Stimulated activated CD4-positive, alpha-beta T cell treated with anti-CD3 and anti-CD28 coated beads, TNF-alpha, amount 100 ng/mL, for 4 hours (primary cell): ENCODE results near the gene BICRA.
"Not testable (repeated sequence)": the region's sequence is repeated elsewhere in the genome, so short reads cannot be mapped to it uniquely, and the experiment has no call there.

Experiments
- DNase-seq, 3 experiments: peaks; one replicate each; pipeline ENCODE4 v3.0.0-alpha.2; 2020; ENCODE audit warnings: low read depth in 3 of 3

BICRA gene

DNA sequence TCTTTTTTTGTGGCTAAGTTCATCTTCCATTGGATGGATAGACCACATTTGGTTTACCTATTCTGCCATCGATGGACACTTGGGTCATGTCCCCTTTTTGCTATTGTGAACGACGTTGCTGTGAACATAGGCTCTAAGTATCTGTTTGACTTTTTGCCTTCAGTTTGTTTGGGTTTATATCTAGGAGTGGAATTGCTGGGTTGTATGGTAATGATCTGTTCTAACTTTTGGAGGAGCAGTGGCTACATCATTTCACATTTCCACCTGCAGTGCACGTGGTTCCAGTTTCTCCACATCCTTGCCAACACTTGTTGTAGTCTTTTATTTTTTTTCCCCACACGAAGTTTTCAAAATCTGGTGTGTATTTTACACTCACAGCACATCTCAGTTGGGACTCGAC, 21.7 kb downstream of the BICRA start:
- no peak for DNase-seq

DNA sequence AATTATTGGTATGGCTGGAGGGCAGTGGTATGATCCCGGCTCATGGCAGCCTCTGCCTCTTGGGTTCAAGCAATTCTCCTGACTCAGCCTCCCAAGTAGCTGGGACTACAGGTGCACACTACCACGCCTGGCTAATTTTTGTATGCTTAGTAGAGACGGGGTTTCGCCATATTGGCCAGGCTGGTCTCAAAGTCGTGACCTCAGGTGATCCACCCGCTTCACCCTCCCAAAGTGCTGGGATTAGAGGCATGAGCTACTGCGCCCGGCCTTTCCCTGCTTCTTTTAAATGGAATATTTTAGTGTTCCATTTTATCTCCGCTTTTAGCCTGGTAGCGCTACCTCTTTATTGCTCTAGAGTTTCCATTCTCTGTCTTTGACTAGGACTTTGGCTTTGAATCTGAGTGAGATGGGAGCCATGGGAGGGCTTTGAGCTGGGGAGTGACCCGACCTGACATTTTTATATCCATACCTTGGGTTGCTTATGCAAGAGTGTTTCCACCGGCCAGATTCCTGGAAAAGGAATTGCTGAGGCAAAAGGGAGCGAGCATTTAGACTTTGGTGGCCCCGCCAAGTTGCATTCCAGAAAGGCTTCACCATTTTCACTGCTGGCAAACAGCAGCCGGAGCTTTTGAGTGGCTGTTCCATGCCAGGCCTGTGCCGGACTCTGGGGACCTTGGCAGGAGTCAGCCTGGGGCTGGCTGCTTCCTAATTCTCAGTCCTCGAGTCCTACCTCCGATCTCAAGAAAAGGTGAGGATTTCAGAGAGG, 22.9 kb downstream of the BICRA start:
- DNase-seq, result no peak

GRCh38 chr19:47633517-47633916, 24.6 kb downstream of the BICRA start:
- no peak for DNase-seq

DNA sequence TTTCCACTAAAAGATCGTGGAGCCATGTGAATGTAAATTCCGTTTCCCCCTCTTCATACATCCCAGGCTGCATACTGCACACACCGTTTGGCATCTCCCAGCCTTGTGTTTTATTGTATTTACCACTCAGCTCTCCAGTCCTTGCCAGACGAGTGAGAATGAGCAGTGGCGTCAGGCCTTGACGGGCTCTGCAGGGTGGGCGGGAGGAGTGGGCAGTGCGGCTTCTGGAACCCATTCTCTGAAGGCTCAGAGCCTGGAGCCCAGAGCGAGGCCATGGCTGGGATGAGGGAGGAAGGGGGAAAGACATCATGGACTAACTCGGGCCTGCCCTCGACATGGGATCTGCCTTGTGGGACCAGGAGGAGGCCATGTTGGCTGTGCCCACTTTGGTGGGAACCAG, 25.1 kb downstream of the BICRA start:
- no peak for DNase-seq

DNA sequence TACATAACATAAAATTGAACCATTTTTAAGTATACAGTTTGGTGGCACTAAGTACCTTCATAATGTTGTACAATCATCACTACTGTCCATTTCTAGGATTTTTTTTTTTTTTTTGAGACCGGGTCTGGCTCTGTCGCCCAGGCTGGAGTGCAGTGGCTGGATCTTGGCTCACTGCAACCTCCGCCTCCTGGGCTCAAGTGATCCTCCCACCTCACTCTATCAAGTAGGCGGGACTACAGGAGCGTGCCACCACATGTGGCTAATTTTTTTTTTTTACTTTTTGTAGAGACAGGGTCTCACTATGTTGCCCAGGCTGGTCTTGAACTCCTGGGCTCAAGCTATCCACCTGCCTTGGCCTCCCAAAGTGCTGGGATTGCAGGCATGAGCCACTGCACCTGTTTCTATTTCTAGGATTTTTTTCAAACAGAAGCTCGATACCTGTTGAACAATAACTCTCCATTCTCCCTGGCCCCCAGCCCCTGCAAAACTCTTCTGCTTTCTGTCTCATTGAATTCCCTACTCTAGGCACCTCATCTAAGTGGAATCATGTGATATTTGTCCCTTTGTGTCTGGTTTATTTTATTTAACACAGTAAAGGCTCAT, 26.3 kb downstream of the BICRA start:
- DNase-seq, result not testable (repeated sequence)

DNA sequence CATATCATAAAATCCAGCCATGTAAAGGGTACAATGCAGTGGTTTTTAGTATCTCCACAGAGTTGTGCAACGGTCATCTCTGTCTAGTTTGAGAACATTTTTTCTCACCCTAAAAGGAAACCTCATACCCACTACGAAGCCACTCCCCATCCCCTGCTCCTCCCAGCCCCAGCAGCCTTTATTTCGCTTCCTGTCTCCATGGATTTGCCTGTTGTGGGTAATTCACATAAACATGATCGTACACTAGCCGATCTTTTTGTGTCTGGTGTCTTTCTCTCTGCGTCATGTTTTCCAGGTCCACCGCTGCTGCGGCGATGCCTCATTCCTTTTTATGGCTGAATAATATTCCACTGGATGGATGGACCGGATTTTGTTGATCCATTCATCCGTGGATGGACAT, 28.6 kb downstream of the BICRA start:
- DNase-seq, result no peak

- DNase-seq, result no peak
Measured at GRCh38 chr19:47641891-47642485, 33.1 kb downstream of the BICRA start.

- no peak for DNase-seq
Measured at GRCh38 chr19:47643281-47643680, 34.3 kb downstream of the BICRA start.

GRCh38 chr19:47644199-47644598, 35.3 kb downstream of the BICRA start:
- DNase-seq, result no peak

DNA sequence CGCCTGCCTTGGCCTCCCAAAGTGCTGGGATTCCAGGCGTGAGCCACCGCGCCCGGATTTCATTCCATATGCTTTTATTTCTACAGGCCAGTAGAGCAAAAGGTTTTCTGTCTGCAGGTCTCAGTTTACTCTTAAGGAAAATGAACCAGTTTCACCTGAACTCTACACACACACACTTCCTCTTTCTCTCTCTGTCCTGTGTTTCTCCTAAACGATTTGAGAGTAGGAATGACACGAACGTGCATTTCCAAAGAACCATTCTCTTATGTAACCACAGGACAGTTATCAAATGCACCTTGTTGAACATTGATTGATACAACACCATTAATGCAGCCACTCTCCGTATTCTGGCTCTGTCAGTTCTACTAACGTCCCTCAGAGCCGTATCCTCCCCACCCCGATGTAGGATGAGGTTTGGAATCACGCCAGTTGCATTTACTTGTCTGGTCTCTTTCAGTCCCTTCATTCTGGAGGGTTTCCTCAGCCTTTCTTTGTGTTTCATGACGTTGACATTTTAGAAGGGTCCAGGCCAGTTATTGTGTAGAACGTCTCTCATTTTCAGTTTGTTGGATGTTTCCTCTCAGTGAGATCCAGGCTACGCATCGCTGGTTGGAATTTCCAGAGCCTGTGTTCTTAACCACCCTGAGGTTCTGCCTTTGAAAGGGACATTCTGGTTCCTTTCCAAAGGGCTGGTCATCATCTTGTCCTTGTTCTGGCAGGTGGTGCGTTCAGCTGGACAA, 36.0 kb downstream of the BICRA start:
- DNase-seq, result no peak

- DNase-seq, result no peak
Measured at GRCh38 chr19:47646924-47647323, 38.0 kb downstream of the BICRA start.

DNA sequence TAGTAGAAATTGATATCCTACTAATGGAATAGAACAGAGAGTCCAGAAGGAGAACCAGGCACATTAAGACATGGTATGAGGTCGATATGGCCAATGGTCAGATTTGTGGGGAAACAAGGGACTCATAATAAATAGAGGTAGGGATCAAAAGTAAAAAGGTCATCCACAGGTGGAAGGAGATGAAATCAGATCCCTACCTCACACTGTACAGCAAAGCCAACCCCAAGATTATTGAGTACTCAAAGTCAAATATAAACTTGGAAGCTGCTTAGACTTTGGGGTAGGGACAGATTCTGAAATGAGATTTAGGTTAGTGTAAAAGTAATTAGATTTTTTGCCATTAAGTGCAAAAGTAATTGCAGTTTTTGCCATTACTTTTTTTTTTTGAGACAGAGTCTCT, 40.7 kb downstream of the BICRA start:
- DNase-seq, result no peak

GRCh38 chr19:47650700-47651099, 41.8 kb downstream of the BICRA start:
- DNase-seq, result no peak

- DNase-seq, result no peak
Measured at GRCh38 chr19:47651132-47651531, 42.2 kb downstream of the BICRA start.

DNA sequence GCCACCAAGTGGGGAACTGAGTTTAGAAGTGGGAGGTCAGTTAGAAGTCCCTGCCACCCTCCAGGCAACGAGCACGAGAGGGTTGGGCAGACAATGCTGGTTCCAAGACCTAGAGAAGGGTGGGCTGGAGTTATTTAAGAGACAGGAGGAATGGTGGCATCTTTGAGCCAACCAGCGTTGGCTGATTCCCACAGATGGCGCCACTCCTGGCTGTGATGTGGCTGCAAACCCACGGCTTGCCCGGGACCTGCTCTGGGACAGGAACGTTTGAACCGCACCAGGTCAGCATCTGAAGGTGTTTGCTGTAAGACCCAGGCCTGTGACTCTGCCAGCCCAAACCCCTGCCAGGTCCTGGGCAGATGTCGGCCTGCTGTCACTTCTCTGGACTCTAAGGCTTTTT, 42.8 kb downstream of the BICRA start:
- no peak for DNase-seq

GRCh38 chr19:47652285-47652684, 43.4 kb downstream of the BICRA start:
- no peak for DNase-seq

GRCh38 chr19:47653856-47654255, 44.9 kb downstream of the BICRA start:
- DNase-seq, result no peak

DNA sequence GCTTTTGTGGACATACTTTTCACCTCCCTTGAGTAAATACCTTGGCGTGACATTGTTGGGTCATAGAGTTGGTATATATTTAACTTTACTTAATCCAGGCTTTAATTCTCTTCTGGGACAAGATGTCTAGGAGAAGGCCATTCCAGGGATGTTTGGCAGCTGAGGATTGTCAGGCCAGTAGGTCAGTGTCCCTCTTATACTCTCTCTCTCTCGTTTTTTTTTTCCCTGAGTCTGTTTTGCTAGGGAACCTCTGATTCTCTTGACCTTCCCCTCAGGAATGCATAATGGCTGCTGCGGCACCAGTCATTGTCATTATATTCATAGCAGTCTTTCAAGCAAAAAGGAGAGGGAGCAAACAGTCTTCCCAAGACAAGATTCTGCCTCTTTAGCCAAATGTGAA, 48.8 kb downstream of the BICRA start:
- no peak for DNase-seq

- DNase-seq, result no peak
Measured at GRCh38 chr19:47658431-47659348, 49.8 kb downstream of the BICRA start.

- DNase-seq, result no peak
Measured at GRCh38 chr19:47660435-47660832, 51.5 kb downstream of the BICRA start.

- no peak for DNase-seq
Measured at GRCh38 chr19:47661161-47661560, 52.2 kb downstream of the BICRA start.

GRCh38 chr19:47661611-47662010, 52.7 kb downstream of the BICRA start:
- DNase-seq, result no peak
